Stimulated activated CD4-positive, alpha-beta T cell treated with anti-CD3 and anti-CD28 coated beads, TNF-alpha, amount 100 ng/mL, for 48 hours (primary cell): ENCODE results near the gene PRR29.
"Not testable (repeated sequence)": the region's sequence is repeated elsewhere in the genome, so short reads cannot be mapped to it uniquely, and the experiment has no call there.

Experiments
- DNase-seq, 3 donors: peaks; one replicate each; pipeline ENCODE4 v3.0.0-alpha.2; 2020; ENCODE audit warnings: low read depth in 3 of 3

Gene PRR29

DNA sequence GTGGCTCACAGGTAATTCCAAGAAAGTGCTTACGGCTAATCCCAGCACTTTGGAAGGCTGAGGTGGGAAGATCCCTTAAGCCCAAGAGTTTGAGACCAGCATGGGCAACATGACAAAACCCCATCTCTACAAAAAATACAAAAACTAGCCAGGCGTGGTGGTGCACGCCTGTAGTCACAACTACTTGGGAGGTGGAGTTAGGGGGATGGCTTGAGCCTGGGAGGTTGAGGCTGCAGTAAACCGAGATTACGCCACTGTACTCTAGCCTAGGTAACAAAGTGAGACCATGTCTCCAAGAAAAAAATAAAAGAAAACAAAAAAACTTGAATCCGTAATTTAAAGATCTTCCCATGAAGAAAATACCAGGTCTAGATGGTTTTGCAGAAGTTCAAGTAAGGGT is 17.3 kb downstream of the PRR29 start:
- no peak for DNase-seq

DNA sequence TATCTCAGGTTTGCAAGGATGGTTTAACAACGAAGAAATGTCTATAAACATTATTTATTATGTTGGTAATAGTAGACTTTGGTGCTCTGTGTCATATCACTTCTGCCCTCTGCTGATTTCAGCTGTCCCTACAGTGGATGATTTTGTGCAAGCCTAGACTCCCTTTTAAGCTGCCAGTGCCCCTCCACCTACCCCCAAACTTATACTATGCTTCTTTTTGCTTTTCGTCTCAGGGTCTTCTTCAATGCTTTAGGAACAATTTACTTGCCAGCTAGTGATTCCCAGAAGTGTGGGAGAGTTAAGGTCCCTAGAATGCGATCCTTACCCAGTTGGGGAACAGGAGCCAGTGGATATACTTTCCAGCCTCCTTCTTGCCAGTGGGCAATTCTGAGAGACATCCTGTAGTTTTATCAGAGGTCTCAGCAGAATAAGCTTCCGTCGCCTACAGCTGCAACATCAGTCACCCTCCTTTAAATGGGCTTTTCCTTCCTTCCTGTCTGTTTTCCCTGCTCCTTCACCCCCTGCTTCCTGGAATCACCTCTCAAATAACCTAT is 18.2 kb downstream of the PRR29 start:
- no peak for DNase-seq

DNA sequence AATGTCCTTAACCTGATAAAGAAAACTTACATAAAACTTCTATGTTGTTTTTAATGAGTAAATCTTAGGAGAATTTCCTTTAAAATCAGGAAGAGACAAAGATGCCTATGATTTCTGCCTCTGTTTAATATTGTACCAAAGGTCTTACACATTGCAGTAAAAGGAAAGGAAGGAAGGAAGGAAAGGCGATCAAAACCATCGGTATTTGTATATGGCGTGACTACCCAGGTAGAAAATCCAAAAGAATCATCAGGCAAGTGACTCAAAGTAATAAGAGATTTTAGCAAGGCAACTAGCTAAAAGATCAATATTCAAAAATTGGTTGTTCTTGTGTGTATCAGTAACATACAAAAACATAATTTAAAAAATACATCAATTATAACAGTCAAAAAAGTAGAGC is 18.8 kb downstream of the PRR29 start:
- no peak for DNase-seq

DNA sequence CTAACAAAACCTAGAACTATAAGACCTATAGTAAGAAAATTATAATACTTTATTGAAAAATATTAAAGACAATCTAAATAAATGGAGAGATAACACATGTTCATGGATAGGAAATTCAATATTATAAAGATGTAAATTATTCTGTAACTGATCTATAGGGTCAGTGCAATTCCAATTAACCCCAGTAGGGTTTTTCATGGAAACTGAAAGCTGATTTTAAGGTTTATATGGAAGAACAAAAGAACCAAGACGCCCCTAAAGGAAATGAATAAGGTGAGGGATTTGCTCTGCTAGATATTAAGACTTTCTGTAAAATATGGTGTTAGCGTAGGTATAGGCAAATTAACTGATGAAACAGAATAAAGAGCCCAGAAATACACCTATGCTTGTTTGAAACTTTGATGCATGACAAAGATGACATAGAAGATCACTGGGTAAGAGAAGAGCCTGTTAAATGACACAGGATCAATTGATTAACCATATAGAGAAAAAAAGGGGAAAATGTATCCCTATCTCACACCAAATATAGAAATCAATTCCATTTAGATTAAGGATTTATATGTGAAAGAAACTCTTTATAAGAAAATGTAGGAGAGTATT is 19.3 kb downstream of the PRR29 start:
- no peak for DNase-seq

DNA sequence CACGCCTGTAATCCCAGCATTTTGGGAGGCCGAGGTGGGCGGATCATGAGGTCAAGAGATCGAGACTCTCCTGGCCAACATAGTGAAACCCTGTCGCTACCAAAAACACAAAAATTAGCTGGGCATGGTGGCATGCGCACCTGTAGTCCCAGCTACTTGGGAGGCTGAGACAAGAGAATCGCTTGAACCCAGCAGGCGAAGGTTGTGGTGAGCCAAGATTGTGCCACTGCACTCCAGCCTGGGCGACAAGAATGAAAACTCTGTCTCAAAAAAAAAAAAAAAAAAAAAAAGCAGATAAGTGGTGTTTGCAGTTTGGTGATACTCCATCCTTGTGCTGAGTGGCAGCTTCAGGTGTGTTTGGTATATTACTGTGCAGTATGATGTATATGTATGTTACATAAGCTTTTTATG is 21.4 kb downstream of the PRR29 start:
- not testable (repeated sequence) for DNase-seq

DNA sequence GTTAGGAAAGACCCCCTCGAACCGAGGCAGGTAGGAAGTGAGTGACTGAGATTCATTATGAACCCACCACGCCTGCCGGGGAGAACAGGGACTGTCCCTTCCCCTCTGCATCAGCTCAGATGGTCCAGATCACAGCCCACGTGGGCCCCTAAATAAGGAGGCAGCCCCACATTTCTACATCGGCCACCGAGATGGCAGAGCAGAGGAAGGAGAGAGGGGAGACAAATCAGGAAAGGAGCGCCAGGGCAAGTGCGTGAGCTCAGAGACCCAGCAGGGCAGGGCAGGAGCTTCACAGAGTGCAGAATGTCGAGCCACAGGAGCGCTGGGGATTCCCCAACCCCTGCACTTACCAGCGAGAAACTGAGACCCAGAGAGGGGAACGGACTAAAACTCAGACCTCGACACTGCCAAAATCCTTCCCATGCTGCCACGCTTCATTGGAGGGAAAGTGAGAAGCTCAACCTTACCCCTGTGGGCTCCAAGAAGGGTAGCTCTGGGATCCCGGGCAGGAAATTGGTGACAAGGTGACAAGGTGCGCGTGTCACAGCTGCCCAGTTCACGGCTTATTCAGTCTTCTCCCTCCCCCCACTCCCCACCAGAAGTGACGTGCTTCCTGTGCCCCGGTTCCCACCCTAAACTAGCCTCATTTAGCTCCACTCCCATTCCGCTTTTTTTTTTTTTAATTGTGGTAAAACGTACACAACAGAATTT is 22.1 kb downstream of the PRR29 start, which contains the start of gene ICAM2:
Gene ICAM2 (minus strand): TSS at position 578 of the 711 bp plus-strand sequence. CDS start 13,942 bp downstream, outside the sequence.
- peak; percentile 60 to 82 (median 78) for DNase-seq

DNA sequence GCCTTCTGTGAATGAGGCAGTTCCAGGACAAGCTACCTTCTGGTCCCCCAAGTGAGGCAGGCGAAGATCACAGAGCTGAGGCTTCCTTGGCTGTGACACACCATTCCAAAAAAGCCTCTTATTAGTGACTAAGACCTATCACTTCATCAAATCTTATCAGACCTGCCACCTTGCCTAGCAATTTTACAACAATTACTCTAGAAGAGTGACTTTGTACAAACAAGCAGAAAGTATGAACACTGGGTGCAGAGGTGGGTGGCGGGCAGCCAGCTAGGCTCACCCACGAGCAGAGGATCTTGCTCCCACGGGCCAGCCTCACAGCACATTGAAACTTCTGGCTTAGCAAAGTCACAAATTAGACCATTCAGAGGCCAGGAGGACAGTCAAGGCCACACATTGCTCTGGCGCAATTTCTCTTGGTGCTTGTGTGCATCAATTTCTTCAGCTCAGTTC is 24.5 kb downstream of the PRR29 start:
- no peak for DNase-seq

DNA sequence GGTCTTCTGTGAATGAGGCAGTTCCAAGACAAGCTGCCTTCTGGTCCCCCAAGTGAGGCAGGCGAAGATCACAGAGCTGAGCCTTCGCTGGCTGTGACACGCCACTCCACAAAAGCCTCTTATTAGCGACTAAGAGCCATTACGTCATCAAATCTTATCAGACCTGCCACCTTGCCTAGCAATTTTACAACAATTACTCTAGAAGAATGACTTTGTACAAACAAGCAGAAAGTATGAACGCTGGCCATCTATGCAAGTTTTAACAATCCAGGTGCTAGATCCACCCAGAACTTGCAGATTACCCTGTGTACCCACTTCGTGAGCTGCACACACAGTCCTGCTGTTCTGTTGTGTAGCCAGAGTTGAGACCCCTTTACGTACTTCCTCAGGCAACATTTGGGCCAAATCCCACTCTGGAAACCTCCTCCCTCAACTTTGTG is 26.1 kb downstream of the PRR29 start:
- no peak for DNase-seq

DNA sequence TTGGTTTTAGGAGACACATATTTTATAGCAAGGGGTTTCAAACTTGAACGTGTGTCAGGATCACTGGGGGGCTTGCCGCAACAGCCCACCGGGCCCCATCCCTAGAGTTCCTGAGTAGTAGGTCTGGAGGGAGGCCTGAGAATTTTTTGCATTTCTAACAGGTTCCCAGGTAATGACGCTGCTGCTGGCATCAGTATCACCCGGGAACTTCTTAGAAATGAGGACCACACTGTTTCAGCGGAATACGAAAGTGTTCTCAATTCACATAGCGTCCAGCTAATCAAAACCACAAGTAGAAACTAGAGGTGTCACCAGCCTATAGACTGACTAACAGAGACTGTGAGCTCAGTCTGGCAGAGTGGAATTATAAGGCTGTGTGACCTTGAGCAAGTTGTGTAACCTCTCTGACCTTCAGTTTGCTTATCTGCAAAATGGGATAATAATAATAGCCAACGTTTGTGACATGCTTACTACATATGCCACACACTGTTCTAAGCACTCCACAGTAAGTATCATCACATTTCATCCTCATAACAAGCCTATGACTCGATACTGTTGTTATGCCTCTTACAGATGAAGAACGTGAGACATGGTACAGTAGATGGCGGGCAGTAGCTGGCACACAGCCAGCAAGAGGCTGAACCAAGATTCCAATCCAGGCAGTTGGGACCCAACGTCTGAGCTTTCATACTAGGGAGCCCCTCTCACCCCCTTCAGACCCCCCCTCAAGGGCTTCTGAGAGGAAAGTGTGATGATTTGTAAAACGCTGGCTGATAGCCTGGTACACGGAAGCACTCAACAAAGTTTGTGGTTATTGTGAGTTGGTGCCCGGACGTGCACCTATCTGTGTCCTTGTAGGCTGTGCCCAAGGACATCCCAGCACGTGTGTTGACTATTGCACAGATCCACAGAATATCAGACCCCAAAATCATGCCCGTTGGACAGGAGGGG is 26.9 kb downstream of the PRR29 start:
- DNase-seq = no peak

DNA sequence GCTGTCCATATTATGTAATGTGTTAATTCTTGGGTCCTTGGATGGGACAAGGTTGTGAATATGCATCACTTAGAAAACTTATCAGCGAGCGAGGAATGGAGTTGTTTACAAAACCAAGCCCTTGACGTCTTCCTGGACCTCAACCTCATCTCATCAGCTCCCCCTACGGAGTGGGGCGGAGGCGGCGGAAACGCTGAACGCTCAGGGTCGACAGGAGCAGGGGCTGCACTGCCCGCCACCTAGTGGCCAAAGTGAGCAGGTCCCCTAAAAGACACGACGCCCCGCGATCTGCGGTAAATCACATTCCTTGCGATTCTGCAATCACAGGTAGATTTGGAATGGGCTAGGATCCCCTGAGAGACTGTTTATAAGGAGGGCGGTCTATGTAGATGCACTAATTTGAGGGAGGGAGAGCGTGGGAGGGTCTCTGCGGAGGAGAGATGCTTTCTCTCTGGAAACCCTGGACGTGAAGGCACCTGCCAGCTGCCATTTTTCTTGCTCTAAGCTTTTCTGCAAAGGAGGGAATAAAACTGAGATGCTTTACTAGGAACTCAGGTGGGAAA is 27.7 kb downstream of the PRR29 start:
- DNase-seq = peak; percentile 60 to 84 (median 81)

DNA sequence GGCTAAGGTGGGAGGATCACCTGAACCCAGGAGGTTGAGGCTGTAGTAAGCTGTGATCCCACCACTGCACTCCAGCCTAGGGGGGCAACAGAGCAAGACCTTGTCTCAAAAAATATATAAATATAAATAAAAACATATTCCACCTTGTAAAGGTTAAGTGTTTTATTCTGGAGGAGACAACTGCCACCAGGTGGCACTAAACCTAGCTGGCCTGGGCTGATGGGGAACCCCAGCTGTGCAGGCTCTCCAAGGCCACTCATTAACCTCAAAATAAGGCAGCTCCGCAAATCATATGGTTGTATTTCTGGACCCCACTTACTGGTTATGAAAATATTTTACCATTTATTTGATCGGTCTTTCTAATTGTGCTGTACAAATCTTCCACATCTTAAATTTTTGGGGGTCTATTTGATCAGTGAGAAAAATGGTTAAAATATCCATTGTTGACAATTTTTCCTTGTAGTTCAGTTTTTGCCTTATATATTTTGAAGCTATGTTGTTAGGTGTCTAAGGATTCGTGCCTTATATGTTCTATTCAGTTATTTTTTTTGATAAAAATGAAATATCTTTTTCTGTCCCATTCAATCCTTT is 30.8 kb downstream of the PRR29 start:
- peak; percentile 48 to 69 (median 56) for DNase-seq

DNA sequence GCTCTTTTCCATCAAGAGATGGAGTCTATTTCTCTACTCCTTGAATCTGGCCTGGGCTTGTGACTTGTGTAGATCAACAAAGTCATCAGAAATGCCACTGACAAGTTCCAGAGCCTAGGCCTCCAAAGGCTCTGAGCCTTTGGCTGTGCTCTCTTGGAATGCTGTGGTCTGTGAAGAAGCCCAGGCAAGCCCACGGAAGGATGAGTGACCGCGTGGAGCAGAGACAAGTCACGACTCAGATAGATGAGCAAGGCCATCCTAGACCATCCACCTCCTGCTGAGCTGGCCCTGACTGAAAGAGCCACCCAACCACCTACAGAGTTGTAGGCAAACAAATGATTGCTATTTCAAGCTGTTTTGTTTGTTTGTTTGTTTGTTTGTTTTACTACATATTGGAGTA is 33.9 kb downstream of the PRR29 start:
- DNase-seq = no peak

DNA sequence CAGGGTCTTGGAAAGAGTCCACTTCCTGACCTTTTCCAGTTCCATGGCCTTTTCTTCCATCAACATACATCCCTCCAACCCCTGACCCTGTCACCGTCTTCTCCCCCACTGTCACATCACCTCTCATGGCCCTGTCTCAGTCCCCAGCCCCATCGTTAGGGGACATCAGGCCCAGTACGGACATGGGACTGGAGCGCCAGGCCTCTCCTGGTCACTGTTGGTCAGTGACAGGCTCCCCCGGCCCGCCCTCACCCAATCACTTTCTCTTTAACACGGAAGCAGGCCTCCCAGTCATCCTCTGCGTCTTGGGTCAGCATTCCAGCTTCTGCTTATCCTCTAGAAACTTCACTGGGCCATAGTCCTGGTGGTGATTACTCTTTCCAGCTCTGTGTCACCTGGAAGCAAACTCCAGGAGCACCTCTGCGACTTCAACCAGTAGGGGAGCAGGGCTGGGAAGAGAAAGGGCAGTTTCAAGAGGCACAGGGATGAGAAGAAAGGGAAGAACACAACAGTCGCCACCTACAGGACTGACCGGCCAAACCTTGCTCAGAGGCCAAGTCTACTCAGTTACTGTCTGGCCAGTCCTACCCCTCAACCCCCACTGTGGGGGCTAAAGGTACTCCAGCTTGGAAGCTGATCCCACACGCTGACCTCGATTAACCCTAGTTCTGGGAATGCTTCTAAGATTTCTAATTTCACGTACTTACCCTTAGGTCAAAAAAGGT is 38.2 kb downstream of the PRR29 start:
- DNase-seq = no peak

DNA sequence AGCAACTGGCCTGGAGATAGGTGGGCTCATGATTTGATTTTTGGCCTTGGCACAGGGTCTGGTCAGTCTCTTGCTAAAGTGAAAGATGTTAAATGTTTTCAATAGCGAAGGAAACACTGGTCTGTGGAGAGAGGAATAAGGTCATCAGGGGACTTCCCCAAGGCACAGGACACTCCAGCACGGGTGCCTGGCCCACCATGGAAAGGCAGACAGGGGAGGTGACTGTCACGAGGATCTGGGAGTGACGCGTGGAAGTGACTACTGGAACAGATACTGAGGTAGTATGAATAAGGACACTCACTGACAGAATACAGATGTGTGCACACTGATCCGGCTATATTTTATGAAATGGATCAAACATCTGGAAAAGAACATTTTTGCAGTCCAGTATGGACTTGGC is 39.0 kb downstream of the PRR29 start:
- DNase-seq = no peak

DNA sequence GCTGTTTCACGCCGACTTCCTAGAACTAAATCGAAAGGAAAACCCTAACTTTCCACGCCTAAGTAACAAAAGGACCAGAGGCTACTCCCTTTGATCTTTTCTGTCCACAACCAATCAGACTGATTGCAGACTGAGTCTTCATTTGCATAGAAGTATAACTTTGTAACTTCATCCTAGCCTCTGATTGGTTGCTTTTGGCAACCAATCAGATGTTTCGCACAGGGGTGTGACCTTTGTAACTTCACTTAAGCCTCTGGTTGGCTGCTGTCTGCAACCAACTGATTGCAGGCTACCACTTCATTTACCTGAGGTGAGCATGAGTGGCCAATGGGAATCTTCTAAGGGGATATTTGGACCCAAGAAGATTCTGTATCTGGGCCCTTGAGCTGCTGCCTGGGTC is 39.7 kb downstream of the PRR29 start:
- no peak for DNase-seq

DNA sequence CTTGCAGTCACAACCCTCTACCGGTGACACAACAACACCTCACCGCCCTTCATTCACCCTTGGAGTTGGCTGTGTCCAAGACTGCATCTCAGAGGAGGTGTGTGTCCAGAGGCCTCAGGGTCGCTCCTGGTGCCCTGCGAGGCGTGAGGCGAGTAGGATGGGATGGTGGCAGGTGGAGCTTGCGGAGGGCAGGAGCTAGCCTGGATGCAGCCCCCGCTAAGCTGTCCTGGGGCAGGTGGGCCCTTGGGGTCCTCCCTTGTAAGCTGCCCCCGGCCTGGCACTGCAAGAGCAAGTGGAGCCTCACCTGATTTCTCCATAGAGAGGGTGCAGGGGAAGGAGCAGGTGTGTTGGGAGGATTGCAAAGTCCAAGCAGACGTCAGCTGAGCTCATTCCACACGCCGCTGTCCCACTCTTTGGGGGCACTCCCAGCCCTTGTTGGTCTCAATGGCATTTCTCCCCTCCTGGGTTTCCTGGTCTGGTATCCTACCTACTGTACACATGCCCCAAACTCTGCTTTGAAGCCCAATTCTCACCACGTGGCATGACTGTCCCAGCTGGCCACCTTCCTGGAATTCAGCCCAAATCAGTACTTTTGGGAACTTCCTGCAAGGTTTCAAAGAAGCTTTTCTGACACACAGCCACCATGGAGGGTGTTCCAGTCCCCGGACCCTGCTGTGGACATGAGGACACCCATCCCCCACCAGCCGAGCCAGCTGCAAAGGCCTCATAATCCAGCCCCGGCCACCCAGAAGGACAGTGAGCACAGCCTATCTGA is 40.4 kb downstream of the PRR29 start:
- DNase-seq = no peak

DNA sequence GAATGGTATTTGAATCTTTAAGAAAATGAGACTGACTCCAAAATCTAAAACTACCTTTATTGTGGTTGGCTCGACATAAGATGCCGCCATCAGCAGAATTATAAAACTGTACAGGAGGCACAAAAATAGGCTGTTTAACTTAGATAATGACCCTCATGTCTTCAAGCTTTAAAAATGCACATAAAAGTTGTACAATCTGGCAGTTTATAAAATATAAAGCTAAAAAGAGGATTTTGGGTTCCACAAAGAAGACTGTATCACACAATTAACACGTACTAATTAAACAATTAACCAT is 40.9 kb downstream of the PRR29 start:
- DNase-seq = no peak

DNA sequence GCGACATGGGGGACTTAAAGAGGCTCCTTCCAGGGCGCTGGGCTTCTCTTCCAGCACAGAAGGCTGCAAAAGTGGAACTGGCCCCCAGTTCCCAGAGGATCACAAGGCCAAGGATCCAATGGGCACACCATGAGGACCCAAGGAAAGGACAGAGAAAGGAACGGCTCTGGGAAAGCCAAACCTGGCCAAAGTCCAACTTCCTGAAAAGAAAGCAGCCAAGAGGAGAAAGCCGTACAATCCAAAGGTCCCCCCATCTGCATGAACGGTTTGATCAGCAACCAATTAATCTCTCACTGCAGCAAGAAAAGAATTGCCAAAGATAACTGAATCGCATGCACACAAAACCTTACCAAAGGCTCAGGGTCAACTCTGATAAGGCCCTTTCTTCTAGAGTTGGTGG is 42.1 kb downstream of the PRR29 start:
- no peak for DNase-seq

DNA sequence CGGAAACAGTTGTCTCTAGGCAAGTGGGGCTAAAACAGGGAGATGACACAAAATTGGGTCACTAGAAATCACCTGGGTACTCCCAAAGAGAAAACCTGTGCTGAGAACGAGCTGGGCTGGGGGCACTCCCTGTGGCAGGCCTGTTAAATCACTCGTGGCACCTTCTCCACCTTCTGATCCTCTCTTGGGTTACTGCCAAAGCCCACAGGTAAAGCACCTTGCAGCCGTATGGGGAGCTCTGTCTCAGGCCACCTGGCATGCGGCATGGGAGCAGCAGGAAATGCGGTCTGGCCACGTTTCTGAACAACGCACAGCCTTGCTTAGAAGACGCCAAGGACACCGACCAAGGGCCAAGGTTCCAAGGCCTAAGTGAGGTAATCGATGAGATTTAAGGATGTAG is 43.8 kb downstream of the PRR29 start:
- DNase-seq = no peak
